GM19043 (cell line): Measurements from ENCODE around the gene RNF39.

ENCODE experiments used
- ATAC-seq: cut with Tn5 transposase; IDR thresholded peaks from one replicate; pipeline ENCODE4 v1.9.1; 2021; ENCODE audit warnings: low read depth; ENCODE audit not compliant: unreplicated experiment

RNF39 gene

GRCh38 chr6:30020626-30021025, 54.9 kb downstream of the RNF39 start:
- ATAC-seq = no peak
